ENCODE data around the gene SAGE1. TPM values are rescaled to one million over a fixed set of nuclear protein-coding genes. Genes with fewer than 3 reads are reported as not detected.

The SAGE1 gene
- total and polyA plus RNA-seq, 2 of the 8 experiments (the other 6 are each of a cell fraction or from before 2014, with no cell fraction given), result not detected

DNA sequence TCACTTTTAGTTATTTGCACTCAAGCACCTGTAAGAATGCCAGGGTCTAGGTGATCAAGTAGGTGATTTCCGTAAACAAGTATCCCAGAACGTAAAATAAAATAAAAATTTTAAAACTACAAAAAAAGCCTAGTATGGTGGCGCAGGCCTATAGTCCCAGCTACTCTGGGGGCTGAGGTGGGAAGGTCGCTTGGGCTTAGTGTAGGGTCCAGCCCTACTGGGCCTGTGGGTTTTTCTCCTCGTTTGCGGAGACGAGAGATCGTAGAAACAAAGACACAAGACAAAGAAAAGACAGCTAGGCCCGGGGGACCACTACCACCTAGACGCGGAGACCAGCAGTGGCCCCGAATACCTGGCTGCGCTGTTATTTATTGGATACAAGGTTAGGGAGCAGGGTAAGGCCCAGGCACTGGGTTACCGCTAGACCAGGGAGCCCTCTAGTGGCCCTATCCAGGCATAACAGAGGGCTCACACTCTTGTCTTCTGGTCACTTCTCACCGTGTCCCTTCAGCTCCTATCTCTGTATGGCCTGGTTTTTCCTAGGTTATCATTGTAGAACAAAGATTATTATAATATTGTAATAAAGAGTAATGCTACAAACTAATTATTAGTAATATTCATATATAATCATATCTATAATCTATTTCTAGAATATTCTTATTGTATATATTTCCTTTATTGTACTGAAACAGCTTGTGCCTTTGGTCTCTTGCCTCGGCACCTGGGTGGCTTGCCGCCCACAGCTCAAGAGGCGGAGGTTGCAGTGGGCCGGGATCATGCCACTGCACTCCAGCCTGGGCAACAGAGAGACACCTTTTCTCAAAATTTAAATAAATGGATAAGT is 38.4 kb downstream of the SAGE1 start:
- H2AK5ac ChIP-seq (ENCODE audit: low read depth, low read length), result no peak overlapping the region
- POLR2A ChIA-PET (ENCODE audit: partially characterized antibody), result no interaction called here
- peak; percentile 32 for FAIRE-seq
- no peak overlapping the region for H3K23ac ChIP-seq (ENCODE audit: insufficient read length)
- no peak overlapping the region for H4K5ac ChIP-seq (ENCODE audit: insufficient read length, low read depth, low read length)
- no peak overlapping the region for H4K91ac ChIP-seq (replicated peaks; ENCODE audit: insufficient read length, low read length)
- H3K4me1 ChIP-seq (replicated peaks in 1 of 4; ENCODE audit: control insufficient read depth in 3 of 4, insufficient read depth in 4 of 4, low read length in 3 of 4), result no peaks in the 10 kb centered on the region
- no peak overlapping the region for H2BK15ac ChIP-seq (ENCODE audit: low read length)
- H3K27me3 ChIP-seq (replicated peaks in 1 of 4; ENCODE audit: control insufficient read depth in 3 of 4, extremely low read depth in 1 of 4, insufficient read depth in 3 of 4, low read length in 3 of 4), result no peaks in the 10 kb centered on the region
- H3K14ac ChIP-seq (ENCODE audit: insufficient read length), result no peak overlapping the region
- H3K79me1 ChIP-seq (ENCODE audit: low read depth, low read length), result no peaks in the 10 kb centered on the region
- H3K27ac ChIP-seq (ENCODE audit: low read depth, low read length), result no peak overlapping the region
- TF ChIP-seq POU5F1 (IDR thresholded peaks at IDR 0.05; ENCODE audit: low read depth, low read length), result no peak
- TF ChIP-seq, protein P1, sequence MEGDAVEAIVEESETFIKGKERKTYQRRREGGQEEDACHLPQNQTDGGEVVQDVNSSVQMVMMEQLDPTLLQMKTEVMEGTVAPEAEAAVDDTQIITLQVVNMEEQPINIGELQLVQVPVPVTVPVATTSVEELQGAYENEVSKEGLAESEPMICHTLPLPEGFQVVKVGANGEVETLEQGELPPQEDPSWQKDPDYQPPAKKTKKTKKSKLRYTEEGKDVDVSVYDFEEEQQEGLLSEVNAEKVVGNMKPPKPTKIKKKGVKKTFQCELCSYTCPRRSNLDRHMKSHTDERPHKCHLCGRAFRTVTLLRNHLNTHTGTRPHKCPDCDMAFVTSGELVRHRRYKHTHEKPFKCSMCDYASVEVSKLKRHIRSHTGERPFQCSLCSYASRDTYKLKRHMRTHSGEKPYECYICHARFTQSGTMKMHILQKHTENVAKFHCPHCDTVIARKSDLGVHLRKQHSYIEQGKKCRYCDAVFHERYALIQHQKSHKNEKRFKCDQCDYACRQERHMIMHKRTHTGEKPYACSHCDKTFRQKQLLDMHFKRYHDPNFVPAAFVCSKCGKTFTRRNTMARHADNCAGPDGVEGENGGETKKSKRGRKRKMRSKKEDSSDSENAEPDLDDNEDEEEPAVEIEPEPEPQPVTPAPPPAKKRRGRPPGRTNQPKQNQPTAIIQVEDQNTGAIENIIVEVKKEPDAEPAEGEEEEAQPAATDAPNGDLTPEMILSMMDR (IDR thresholded peaks at IDR 0.05; ENCODE audit: control extremely low read depth in 1 of 3, insufficient read depth in 1 of 3, low read depth in 1 of 3, low read length in 3 of 3), result peak; percentile 42 to 60 (median 57)
- peak; percentile 61 to 72 for TF ChIP-seq RAD21 (IDR thresholded peaks at IDR 0.05 in 1 of 2, conservative IDR thresholded peaks at IDR 0.05 in 1 of 2; ENCODE audit: low read depth in 2 of 2, low read length in 2 of 2)
- DNase-seq (ENCODE audit: low read depth in 1 of 2, low spot score in 2 of 2), result peak; percentile 10 to 64
- no peak overlapping the region for H3K56ac ChIP-seq (replicated peaks; ENCODE audit: insufficient read length, low read depth, low read length)
- no peaks in the 10 kb centered on the region for H3K79me2 ChIP-seq (ENCODE audit: control insufficient read depth in 1 of 2, insufficient read depth in 2 of 2, low read length in 2 of 2)
- H2BK5ac ChIP-seq (ENCODE audit: low read depth, low read length), result no peak overlapping the region
- H3K9ac ChIP-seq (replicated peaks in 1 of 4; ENCODE audit: extremely low read depth in 1 of 4, low read depth in 3 of 4, low read length in 3 of 4), result no peak overlapping the region
- 41% methylated on average over 18 of the region's 19 CpGs; no CpG with 5 or more reads in 1 of the 2 experiments for WGBS, 2 experiments (ENCODE audit: extremely low coverage in 1 of 2, insufficient coverage in 1 of 2, insufficient read length in 1 of 2, insufficient replicate concordance in 2 of 2, low coverage in 1 of 2, low lambda C conversion rate in 2 of 2, missing lambda C conversion rate in 1 of 2)
- H2AFZ ChIP-seq (ENCODE audit: low read length), result no peak overlapping the region
- H3K36me3 ChIP-seq (ENCODE audit: control insufficient read depth in 2 of 4, insufficient read depth in 4 of 4, low read length in 3 of 4), result no peaks in the 10 kb centered on the region
- no peak overlapping the region for H2BK120ac ChIP-seq (replicated peaks; ENCODE audit: low read depth, low read length)
- CTCF ChIA-PET (ENCODE audit: partially characterized antibody), result interaction anchor here (0.7 to 1.8 kb wide), 8 partner anchors 9 to 752 kb away, joined by 3 to 4 read pairs (median 3); no protein-coding TSS in a partner anchor
- H4K20me1 ChIP-seq (replicated peaks in 1 of 2; ENCODE audit: control insufficient read depth in 1 of 2, insufficient read depth in 2 of 2, low read length in 2 of 2), result no peaks in the 10 kb centered on the region
- no peak overlapping the region for H3K18ac ChIP-seq (ENCODE audit: extremely low read depth, low read length)
- no peak overlapping the region for H4K8ac ChIP-seq (ENCODE audit: extremely low read depth, insufficient read depth, low read length)
- no peaks in the 10 kb centered on the region for H3K23me2 ChIP-seq (ENCODE audit: low read depth, low read length)
- H2BK12ac ChIP-seq (ENCODE audit: low read depth, low read length), result no peak overlapping the region
- no peak overlapping the region for H3K4me2 ChIP-seq (ENCODE audit: insufficient read depth in 1 of 2, low read depth in 2 of 2, low read length in 2 of 2)
- no peak overlapping the region for H3K4me3 ChIP-seq (ENCODE audit: extremely low read depth in 1 of 4, insufficient read depth in 2 of 4, low read depth in 3 of 4, low read length in 4 of 4)
- H3K4ac ChIP-seq (replicated peaks; ENCODE audit: insufficient read length, low read depth, low read length), result no peak overlapping the region
- no peak overlapping the region for H2BK20ac ChIP-seq (ENCODE audit: low read length)
- no peaks in the 10 kb centered on the region for H3K9me3 ChIP-seq (ENCODE audit: insufficient read depth in 2 of 2, low read depth in 1 of 2, low read length in 1 of 2)
